ENCODE results near the gene TDRD9. TPM values are rescaled to one million over a fixed set of nuclear protein-coding genes. Genes with fewer than 3 reads are reported as not detected.

The TDRD9 gene
- total and polyA plus RNA-seq, 12 donors, result 0.55 to 8.4 (median 2.4) TPM

DNA sequence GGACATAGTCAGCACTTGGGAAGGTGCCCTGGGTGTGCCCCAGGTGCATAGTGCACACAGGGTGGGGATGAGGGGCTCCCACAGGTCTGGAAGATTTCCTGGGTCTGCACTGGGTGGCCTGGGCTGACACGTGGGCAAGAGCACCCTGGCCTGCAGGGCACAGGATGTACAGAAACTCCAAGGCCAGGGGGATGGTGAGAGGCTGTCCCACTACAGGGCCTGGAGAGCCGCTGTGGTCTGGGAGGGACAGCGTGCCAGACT lies 45.1 kb upstream of the TDRD9 start:
- Histone ChIP-seq H3K36me3 (no peaks in the 10 kb centered on the region), H3K27me3 (peaks cover 0 to 30% (median 0%) of the 10 kb centered on the region in 7 donors), H3K4me1 (peaks cover 29 to 52% (median 42%) of the 10 kb centered on the region in 9 donors), H3K9me3 (no peaks in the 10 kb centered on the region), H3K4me3 (no peak overlapping the region), H3K27ac (no peak overlapping the region)
- intact Hi-C loops (cut with DNase I), result loop anchor here in 1 of 10 donors (5.0 kb wide), 1 partner anchor 36 kb away; the partner anchor contains the start of gene PPP1R13B
- ATAC-seq (no peak), DNase-seq (no peak)
- 84 to 97% methylated on average over 3 of the region's 3 CpGs for WGBS, 2 donors
- TF ChIP-seq, protein P1, sequence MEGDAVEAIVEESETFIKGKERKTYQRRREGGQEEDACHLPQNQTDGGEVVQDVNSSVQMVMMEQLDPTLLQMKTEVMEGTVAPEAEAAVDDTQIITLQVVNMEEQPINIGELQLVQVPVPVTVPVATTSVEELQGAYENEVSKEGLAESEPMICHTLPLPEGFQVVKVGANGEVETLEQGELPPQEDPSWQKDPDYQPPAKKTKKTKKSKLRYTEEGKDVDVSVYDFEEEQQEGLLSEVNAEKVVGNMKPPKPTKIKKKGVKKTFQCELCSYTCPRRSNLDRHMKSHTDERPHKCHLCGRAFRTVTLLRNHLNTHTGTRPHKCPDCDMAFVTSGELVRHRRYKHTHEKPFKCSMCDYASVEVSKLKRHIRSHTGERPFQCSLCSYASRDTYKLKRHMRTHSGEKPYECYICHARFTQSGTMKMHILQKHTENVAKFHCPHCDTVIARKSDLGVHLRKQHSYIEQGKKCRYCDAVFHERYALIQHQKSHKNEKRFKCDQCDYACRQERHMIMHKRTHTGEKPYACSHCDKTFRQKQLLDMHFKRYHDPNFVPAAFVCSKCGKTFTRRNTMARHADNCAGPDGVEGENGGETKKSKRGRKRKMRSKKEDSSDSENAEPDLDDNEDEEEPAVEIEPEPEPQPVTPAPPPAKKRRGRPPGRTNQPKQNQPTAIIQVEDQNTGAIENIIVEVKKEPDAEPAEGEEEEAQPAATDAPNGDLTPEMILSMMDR (IDR thresholded peaks at IDR 0.05), result no peak

DNA sequence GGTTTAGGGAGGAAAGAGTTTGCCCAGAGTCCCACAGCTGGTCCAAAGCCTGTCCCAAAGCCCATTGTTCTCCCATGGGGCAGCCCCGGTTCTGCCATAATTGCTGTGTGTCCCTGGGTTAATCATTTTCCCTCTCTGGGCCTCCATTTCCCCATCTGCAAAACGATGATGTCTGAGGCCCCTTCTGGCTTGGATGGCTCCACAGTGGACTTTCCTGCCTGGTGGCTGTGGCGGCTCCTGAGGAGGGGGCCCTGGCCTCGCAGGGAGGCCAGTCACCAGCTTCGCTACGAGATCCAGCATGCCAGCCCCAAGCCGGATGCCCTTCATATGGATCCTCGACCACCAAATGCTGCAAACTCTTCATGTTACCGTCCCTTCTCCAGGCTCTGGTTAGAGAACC lies 43.4 kb upstream of the TDRD9 start:
- ATAC-seq, result no peak

DNA sequence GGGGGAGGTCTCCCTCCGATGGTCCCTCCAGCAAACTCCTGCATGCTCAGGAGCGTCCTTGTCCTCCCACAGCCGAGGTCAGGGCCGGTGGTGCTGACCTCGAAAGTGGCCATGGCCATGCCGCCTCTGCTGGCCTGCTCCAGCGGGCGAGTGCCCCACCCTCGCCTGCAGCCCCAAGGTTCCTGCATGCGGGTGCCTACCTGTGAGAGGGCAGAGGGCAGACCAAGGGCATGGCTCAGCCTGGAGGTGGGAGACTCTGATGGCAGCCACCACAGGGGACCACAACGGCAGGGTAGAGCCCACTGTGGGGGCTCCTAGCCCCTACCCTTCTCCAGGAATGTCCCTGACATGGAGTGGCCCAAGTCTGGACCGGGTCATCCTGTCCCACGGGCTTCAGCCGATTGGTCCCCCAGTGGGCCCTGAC lies 42.7 kb upstream of the TDRD9 start:
- TF ChIP-seq, protein P1 (IDR thresholded peaks at IDR 0.05), result no peak
- intact Hi-C loops (cut with DNase I), result no loop called here
- no peak for DNase-seq
- H3K36me3 ChIP-seq, result no peaks in the 10 kb centered on the region
- H3K4me1 ChIP-seq, result peaks cover 20 to 51% (median 38%) of the 10 kb centered on the region in 9 donors
- no peak for ATAC-seq
- no peaks in the 10 kb centered on the region for H3K9me3 ChIP-seq
- no peak overlapping the region for H3K27ac ChIP-seq
- 83 to 92% methylated on average over 14 of the region's 14 CpGs for WGBS, 2 donors
- no peak overlapping the region for H3K4me3 ChIP-seq
- peaks cover 0 to 12% (median 0%) of the 10 kb centered on the region in 7 donors for H3K27me3 ChIP-seq

More for the DNA sequence above, 43.4 kb upstream of the TDRD9 start:
- intact Hi-C loops (cut with DNase I), result loop anchor here in 1 of 10 donors (5.0 kb wide), 1 partner anchor 38 kb away; the partner anchor contains the start of gene PPP1R13B
- Histone ChIP-seq H3K36me3 (no peaks in the 10 kb centered on the region), H3K9me3 (no peaks in the 10 kb centered on the region), H3K4me1 (peaks cover 25 to 51% (median 38%) of the 10 kb centered on the region in 9 donors), H3K27ac (no peak overlapping the region), H3K4me3 (no peak overlapping the region), H3K27me3 (peaks cover 0 to 17% (median 0%) of the 10 kb centered on the region in 7 donors)
- TF ChIP-seq, protein P1 (IDR thresholded peaks at IDR 0.05), result no peak
- 95% methylated on average over 9 of the region's 9 CpGs for WGBS, 2 donors
- DNase-seq, result no peak

- WGBS, 2 donors, result 61 to 74% methylated on average over 27 of the region's 27 CpGs
- no peak for ATAC-seq
- Histone ChIP-seq H3K4me1 (peaks cover 18 to 51% (median 38%) of the 10 kb centered on the region in 9 donors), H3K4me3 (no peak overlapping the region), H3K9me3 (no peaks in the 10 kb centered on the region), H3K27me3 (peaks cover 0 to 2% (median 0%) of the 10 kb centered on the region in 7 donors), H3K36me3 (no peaks in the 10 kb centered on the region), H3K27ac (no peak overlapping the region)
- TF ChIP-seq, protein P1 (IDR thresholded peaks at IDR 0.05), result no peak
- intact Hi-C loops (cut with DNase I), result no loop called here
- no peak for DNase-seq
Measured at GRCh38 chr14:103886304-103887169, 41.7 kb upstream of the TDRD9 start.

All from heart right ventricle (tissue), 16 donors.